ENCODE results near the gene ZNF865. TPM values are rescaled to one million over a fixed set of nuclear protein-coding genes. Genes with fewer than 3 reads are reported as not detected.

Gene ZNF865
- total and polyA plus RNA-seq, 2 donors (not counting 1 experiment from before 2014, with no cell fraction given) = 11.3 to 22.7 TPM

GRCh38 chr19:55638864-55639359 lies 33.5 kb downstream of the ZNF865 start:
- no peaks in the 10 kb centered on the region for H3K27me3 ChIP-seq (replicated peaks in 1 of 4; ENCODE audit: control extremely low read depth in 1 of 4, control insufficient read depth in 3 of 4, insufficient read depth in 4 of 4, low read length in 3 of 4)
- peaks cover 0 to 11% (median 0%) of the 10 kb centered on the region in 3 donors for H3K9me3 ChIP-seq (ENCODE audit: control extremely low read depth in 1 of 3, control insufficient read depth in 2 of 3, insufficient read depth in 1 of 3, low read length in 2 of 3)
- peaks cover 0 to 2% of the 10 kb centered on the region in 2 experiments for H3K36me3 ChIP-seq (replicated peaks in 1 of 2; ENCODE audit: control extremely low read depth in 1 of 2, control insufficient read depth in 1 of 2, extremely low read depth in 1 of 2, insufficient read depth in 2 of 2, low read length in 1 of 2)
- no peak overlapping the region for H2AFZ ChIP-seq (ENCODE audit: insufficient read depth, low read depth, low read length, poor library complexity, severe bottlenecking)
- H3K9ac ChIP-seq (ENCODE audit: low read length) = no peak overlapping the region
- no peaks in the 10 kb centered on the region for H3K27me3 Mint-ChIP-seq
- H3K4me2 ChIP-seq (replicated peaks; ENCODE audit: low read depth, low read length, poor library complexity, severe bottlenecking) = no peak overlapping the region
- no peak for TF ChIP-seq EZH2 (IDR thresholded peaks at IDR 0.05; ENCODE audit: borderline replicate concordance, insufficient read depth, low read depth, low read length, poor library complexity, severe bottlenecking)
- TF ChIP-seq, protein P1, sequence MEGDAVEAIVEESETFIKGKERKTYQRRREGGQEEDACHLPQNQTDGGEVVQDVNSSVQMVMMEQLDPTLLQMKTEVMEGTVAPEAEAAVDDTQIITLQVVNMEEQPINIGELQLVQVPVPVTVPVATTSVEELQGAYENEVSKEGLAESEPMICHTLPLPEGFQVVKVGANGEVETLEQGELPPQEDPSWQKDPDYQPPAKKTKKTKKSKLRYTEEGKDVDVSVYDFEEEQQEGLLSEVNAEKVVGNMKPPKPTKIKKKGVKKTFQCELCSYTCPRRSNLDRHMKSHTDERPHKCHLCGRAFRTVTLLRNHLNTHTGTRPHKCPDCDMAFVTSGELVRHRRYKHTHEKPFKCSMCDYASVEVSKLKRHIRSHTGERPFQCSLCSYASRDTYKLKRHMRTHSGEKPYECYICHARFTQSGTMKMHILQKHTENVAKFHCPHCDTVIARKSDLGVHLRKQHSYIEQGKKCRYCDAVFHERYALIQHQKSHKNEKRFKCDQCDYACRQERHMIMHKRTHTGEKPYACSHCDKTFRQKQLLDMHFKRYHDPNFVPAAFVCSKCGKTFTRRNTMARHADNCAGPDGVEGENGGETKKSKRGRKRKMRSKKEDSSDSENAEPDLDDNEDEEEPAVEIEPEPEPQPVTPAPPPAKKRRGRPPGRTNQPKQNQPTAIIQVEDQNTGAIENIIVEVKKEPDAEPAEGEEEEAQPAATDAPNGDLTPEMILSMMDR (IDR thresholded peaks at IDR 0.05) = peak; percentile 62
- H3K27ac Mint-ChIP-seq = peak overlapping the region; percentile 86
- H3K4me1 ChIP-seq (ENCODE audit: control insufficient read depth in 2 of 2, insufficient read depth in 2 of 2, low read length in 2 of 2) = peaks cover 24 to 70% of the 10 kb centered on the region in 2 donors
- no peaks in the 10 kb centered on the region for H3K9me3 Mint-ChIP-seq (ENCODE audit: insufficient read depth)
- H4K20me1 ChIP-seq (ENCODE audit: control insufficient read depth, insufficient read depth, low read length, poor library complexity, severe bottlenecking) = peaks cover 5% of the 10 kb centered on the region
- ATAC-seq (ENCODE audit: low read depth) (peak; percentile 7), DNase-seq (peak; percentile 75)
- peaks cover 34% of the 10 kb centered on the region for H3K79me2 ChIP-seq (ENCODE audit: control insufficient read depth, insufficient read depth, low read length)
- H3K4me1 Mint-ChIP-seq = peaks cover 69% of the 10 kb centered on the region
- WGBS (ENCODE audit: insufficient coverage) = 82% methylated on average over 3 of the region's 6 CpGs
- ChIA-PET CTCF (interaction anchor here (0.7 to 9.4 kb wide), 8 partner anchors 8 to 64 kb away, joined by 3 to 131 read pairs (median 5); partner anchors contain the start of genes CCDC106 and U2AF2), POLR2A (interaction anchor here (0.5 to 1.0 kb wide), 5 partner anchors 8 to 1177 kb away, joined by 3 to 9 read pairs (median 6); partner anchors contain the start of gene FIZ1)
- H3K4me3 ChIP-seq (ENCODE audit: control extremely low read depth in 1 of 5, extremely low read depth in 1 of 5, insufficient read depth in 1 of 5, low read depth in 2 of 5, low read length in 4 of 5) = no peak overlapping the region
- peak overlapping the region in 1 of 2 donors; percentile 5 for H3K27ac ChIP-seq (ENCODE audit: low read length in 2 of 2)
- H3K4me3 Mint-ChIP-seq = peak overlapping the region; percentile 73
- intact Hi-C loops (cut with micrococcal nuclease) = loop anchor here (10.0 kb wide), 3 partner anchors 384 to 676 kb away; partner anchors contain the start of genes PPP1R12C, PPP6R1 and ZSCAN5A
